ENCODE measurements around the gene TMEM9.

The TMEM9 gene

GRCh38 chr1:201122321-201122957, 31.8 kb downstream of the TMEM9 start:
- Mint-ChIP-seq H3K4me3 (no peak overlapping the region), H3K9me3 (no peaks in the 10 kb centered on the region), H3K36me3 (no peaks in the 10 kb centered on the region), H3K4me1 (peaks cover 2 to 9% of the 10 kb centered on the region in 2 donors), H3K27me3 (peaks cover 6 to 8% of the 10 kb centered on the region in 2 donors), H3K27ac (no peak overlapping the region)
- no peak for ATAC-seq (replicated peaks)
- DNase-seq, result no peak

DNA sequence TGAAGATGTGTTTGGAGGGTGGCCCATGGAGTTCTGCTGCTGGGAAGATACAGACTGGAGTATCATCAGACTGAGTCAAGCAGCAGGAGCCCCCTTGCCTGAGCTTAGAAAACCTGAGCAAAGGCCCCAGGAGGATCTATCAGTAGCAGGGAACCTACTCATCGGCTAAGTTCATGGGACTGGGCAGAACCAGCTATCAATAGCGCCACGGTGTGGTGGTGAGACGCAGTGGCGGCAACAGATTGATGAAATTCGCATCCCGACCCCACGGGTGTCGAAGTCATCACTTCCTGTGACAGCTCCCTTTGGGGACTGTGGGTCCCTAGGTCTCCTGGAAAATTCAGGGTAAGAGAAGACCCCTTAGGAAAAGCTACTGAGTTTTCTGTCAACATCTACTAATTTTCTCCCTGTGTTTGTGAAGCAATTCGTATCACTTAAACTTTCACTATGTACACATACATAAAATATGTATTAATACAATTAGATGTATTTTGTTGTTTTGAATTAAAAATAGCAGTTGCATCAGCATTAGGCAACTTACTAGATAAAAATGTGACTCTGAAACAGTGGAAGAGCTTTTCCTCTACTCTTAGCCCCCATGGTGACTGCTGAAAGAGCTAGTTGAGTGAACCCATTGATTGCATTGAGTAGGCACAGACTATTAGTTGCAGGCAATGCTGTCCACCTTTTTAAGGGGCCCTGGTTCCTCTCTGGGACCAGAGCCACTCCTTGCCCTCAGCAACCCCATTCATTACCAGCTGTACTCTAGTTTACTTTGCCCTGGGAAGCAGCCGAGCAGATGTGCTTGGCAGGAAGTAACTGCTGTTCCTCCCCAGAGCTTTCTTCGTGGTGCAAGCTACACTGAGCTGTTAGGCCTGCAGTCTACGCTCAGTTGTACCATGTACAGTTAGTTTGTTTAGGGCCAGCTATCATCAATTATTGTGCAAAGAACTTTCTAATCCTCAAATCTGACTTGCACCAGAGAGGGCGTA, 34.8 kb downstream of the TMEM9 start:
- peak; percentile 9 for DNase-seq
- H3K27ac Mint-ChIP-seq, result no peak overlapping the region
- H3K36me3 Mint-ChIP-seq, result no peaks in the 10 kb centered on the region
- ATAC-seq (replicated peaks), result peak; percentile 38 to 49
- no peaks in the 10 kb centered on the region for H3K9me3 Mint-ChIP-seq
- peaks cover 3 to 13% of the 10 kb centered on the region in 2 donors for H3K4me1 Mint-ChIP-seq
- H3K27me3 Mint-ChIP-seq, result peaks cover 18 to 23% of the 10 kb centered on the region in 2 donors
- no peak overlapping the region for H3K4me3 Mint-ChIP-seq

DNA sequence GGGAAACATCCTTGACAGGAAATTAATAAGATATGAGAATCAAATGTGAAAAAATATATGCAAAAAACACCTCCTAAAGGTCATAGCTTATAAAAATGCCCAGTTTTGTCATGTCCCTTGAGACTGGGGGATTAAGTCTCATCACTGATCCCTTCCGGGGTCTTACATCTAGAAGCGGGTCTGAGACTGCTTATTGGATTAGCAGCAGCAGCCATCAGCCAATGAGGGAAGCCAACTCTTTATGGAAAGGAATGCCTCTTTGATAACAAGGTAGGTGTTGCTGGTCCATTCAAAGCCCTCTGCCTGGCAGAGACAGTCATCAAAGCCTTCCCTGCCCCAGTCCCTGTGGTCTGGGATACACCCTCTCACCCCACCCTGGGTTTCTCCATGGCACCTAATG, 38.2 kb downstream of the TMEM9 start:
- no peak overlapping the region for H3K4me3 Mint-ChIP-seq
- no peaks in the 10 kb centered on the region for H3K36me3 Mint-ChIP-seq
- H3K9me3 Mint-ChIP-seq, result no peaks in the 10 kb centered on the region
- ATAC-seq (replicated peaks) (no peak), DNase-seq (no peak)
- peaks cover 5 to 19% of the 10 kb centered on the region in 2 donors for H3K4me1 Mint-ChIP-seq
- peaks cover 32 to 48% of the 10 kb centered on the region in 2 donors for H3K27me3 Mint-ChIP-seq
- no peak overlapping the region for H3K27ac Mint-ChIP-seq

GRCh38 chr1:201115390-201115937, 38.8 kb downstream of the TMEM9 start:
- ATAC-seq (replicated peaks) (no peak), DNase-seq (no peak)
- no peaks in the 10 kb centered on the region for H3K9me3 Mint-ChIP-seq
- H3K4me3 Mint-ChIP-seq, result no peak overlapping the region
- peaks cover 5 to 19% of the 10 kb centered on the region in 2 donors for H3K4me1 Mint-ChIP-seq
- H3K36me3 Mint-ChIP-seq, result no peaks in the 10 kb centered on the region
- H3K27ac Mint-ChIP-seq, result no peak overlapping the region
- peaks cover 32 to 48% of the 10 kb centered on the region in 2 donors for H3K27me3 Mint-ChIP-seq

DNA sequence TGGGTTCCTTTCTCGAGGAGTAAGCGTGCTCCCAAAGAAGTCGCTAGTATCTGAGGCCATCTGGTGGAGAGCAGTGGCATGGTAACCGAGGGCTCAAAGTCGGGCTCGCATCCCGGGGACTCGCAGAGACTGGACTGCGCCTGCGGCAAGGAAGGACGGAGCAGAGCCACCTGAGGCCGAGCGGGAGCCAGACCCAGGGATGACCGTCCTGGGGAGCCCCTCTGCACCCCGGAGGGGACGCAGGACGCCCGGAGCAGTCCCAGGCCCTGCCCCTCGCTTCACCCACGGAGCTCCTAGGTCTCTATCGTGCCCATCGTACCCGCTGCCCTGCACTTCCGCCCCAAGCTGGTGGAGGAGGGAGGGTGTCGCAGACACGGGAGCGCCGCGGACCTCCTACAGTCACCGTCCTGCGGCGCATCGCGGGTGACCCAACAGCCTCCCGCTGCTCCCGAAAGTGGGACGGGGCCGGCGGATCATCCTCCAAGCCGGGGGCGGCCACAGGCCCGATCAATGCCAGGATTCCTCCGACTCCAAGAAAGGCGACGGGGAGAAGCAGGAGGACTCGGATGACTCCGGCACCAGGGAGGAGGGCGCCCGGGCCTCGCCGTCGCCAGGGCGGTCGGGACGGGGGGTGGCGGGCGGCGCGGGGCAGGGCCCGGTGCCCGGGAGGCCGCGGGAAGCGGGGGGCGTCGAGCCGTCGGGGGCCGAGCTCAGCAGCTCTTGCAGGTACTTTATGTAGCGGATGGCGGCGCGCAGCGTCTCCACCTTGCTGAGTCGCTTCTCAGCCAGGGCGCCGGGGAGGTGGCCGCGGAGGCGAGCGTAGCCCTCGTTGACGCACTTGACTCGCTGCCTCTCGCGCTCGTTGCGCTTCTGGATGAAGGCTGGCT, 39.8 kb downstream of the TMEM9 start:
- H3K36me3 Mint-ChIP-seq, result no peaks in the 10 kb centered on the region
- DNase-seq, result peak; percentile 68
- peaks cover 3 to 11% of the 10 kb centered on the region in 2 donors for H3K4me1 Mint-ChIP-seq
- H3K9me3 Mint-ChIP-seq, result no peaks in the 10 kb centered on the region
- peak; percentile 91 to 92 for ATAC-seq (replicated peaks)
- peak overlapping the region; percentile 88 for H3K4me3 Mint-ChIP-seq
- H3K27me3 Mint-ChIP-seq, result peaks cover 32 to 48% of the 10 kb centered on the region in 2 donors
- H3K27ac Mint-ChIP-seq, result peak overlapping the region; percentile 89

DNA sequence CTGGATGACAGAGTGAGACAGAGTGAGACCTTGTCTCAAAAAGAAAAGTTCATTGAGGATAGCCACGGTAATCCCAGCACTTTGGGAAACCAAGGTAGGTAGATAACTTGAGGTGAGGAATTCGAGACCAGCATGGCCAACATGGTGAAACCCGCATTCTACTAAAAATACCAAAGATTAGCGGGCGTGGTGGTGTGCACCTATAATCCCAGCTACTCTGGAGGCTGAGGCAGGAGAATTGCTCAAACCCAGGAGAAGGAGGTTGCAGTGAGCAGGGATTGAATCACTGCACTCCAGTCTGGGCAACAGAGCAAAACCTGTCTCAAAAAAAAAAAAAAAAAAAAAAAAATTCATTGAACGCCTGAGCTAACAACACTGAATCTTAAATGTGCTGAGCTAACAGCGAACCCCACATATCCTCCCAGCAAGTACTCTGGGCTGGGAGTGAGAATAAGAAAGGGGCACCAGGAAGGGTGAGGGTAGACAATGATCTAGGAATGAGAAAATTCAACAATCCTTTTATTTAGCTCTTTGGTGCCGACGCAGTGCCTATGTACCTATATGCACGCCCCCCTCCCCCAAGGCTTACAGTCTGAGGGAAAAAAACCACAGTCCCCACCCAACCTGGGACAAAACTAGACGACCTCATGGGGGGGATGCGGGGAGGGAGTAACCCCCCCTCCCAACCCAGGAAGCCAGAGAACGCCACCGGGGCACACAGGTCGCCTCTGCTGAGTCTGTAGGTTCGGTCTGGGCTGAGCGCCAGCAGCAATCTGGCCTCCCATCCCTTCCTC, 40.6 kb downstream of the TMEM9 start:
- no peak for DNase-seq
- peaks cover 3 to 11% of the 10 kb centered on the region in 2 donors for H3K4me1 Mint-ChIP-seq
- no peak overlapping the region for H3K27ac Mint-ChIP-seq
- H3K9me3 Mint-ChIP-seq, result no peaks in the 10 kb centered on the region
- ATAC-seq (replicated peaks), result no peak
- H3K27me3 Mint-ChIP-seq, result peaks cover 32 to 48% of the 10 kb centered on the region in 2 donors
- peak overlapping the region; percentile 88 for H3K4me3 Mint-ChIP-seq
- no peaks in the 10 kb centered on the region for H3K36me3 Mint-ChIP-seq

- DNase-seq (no peak), ATAC-seq (replicated peaks) (no peak)
- H3K27me3 Mint-ChIP-seq, result peaks cover 32 to 48% of the 10 kb centered on the region in 2 donors
- no peaks in the 10 kb centered on the region for H3K9me3 Mint-ChIP-seq
- H3K4me3 Mint-ChIP-seq, result no peak overlapping the region
- H3K4me1 Mint-ChIP-seq, result peaks cover 3 to 11% of the 10 kb centered on the region in 2 donors
- H3K36me3 Mint-ChIP-seq, result no peaks in the 10 kb centered on the region
- no peak overlapping the region for H3K27ac Mint-ChIP-seq
These were observed 41.3 kb downstream of the TMEM9 start for GRCh38 chr1:201112926-201113325.

DNA sequence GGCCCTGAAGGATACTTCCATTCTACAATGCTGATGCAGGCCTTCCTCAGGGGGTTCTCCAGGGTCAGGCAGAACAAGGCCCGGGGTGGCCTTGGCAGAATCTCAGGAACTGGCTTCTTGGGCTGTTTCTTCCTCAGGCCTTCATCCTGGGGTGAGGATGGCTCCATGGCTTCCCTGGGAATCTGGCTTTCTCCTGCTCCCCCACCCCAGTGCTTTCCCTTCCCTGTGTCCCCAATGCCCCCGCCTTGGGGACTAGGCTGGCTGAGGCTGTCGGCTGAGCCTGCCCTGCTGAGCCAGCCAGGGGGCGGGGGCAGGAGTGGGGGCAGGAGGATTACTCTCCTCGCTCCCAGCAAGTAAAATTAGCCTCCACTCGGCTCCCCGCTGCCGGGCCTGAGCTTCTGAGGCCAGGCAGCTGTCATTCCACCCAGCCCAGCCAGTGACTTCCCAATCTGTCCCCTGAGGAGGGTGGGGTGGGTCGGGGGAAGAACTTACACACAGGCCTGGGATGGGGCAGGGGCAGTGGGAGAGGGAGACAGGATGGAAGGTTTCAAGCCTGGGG, 42.0 kb downstream of the TMEM9 start, which contains the start of gene CACNA1S:
Gene CACNA1S (minus strand): TSS at position 254 of the 559 bp plus-strand sequence. CDS start 87 bp downstream, at position 167.
- Mint-ChIP-seq H3K4me3 (no peak within 1 kb of the TSS), H3K27me3 (peaks cover 28 to 48% of the 10 kb centered on the region in 2 donors), H3K36me3 (no peaks in the 10 kb centered on the region)

GRCh38 chr1:201111672-201112071, 42.6 kb downstream of the TMEM9 start:
- Mint-ChIP-seq H3K27me3 (peaks cover 28 to 46% of the 10 kb centered on the region in 2 donors), H3K36me3 (no peaks in the 10 kb centered on the region), H3K9me3 (no peaks in the 10 kb centered on the region), H3K4me1 (peaks cover 3 to 11% of the 10 kb centered on the region in 2 donors), H3K4me3 (no peak overlapping the region), H3K27ac (no peak overlapping the region)
- no peak for DNase-seq
- no peak for ATAC-seq (replicated peaks)

More for the DNA sequence above, 42.0 kb downstream of the TMEM9 start, which contains the start of gene CACNA1S:
- ATAC-seq (replicated peaks) (no peak), DNase-seq (no peak)
- H3K4me1 Mint-ChIP-seq, result peaks cover 3 to 11% of the 10 kb centered on the region in 2 donors
- no peaks in the 10 kb centered on the region for H3K9me3 Mint-ChIP-seq
- H3K27ac Mint-ChIP-seq, result no peak within 1 kb of the TSS

DNA sequence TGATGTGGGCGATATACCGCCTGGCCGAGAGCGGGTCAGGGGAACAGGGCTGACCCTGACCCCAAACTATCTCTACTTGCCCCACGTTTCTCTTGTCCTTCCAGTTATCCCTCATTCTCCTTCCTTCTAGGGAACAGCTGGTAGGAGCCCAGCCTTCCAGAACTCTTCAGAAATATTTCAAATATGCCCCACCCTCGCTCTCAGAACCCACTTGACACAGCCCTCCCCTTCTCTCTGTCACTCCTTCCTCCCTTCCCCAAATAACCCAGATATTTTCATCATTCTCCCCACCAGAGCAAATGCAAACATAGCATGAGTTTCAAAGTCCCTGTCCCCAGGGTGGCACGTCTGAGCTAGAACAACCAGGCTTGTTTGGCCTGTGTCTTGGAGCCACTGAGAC, 43.1 kb downstream of the TMEM9 start:
- ATAC-seq (replicated peaks), result no peak
- H3K27me3 Mint-ChIP-seq, result peaks cover 23 to 41% of the 10 kb centered on the region in 2 donors
- H3K27ac Mint-ChIP-seq, result no peak overlapping the region
- no peaks in the 10 kb centered on the region for H3K36me3 Mint-ChIP-seq
- DNase-seq, result no peak
- H3K4me3 Mint-ChIP-seq, result no peak overlapping the region
- H3K9me3 Mint-ChIP-seq, result no peaks in the 10 kb centered on the region
- H3K4me1 Mint-ChIP-seq, result peaks cover 3 to 11% of the 10 kb centered on the region in 2 donors

DNA sequence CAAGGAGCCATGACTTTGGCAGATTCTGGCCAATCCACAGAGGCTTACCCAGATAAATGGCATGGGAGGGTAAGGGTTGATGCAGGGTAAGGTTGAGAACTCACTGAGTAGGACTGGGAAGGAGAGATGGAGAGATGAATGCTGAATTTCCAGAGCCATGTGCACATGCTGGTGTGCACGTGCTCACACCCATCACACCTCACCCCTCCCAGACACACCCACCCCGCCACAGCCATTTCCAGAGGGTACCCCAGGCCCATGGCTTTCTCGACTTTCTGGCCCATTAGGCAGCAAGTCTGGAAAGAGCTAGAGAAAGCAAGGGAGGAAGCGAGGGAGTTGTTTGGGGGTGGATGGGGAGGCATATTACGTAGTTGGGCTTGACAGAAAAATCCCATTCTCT, 43.7 kb downstream of the TMEM9 start:
- Mint-ChIP-seq H3K27me3 (peaks cover 20 to 36% of the 10 kb centered on the region in 2 donors), H3K9me3 (no peaks in the 10 kb centered on the region), H3K4me1 (peaks cover 3 to 11% of the 10 kb centered on the region in 2 donors), H3K36me3 (no peaks in the 10 kb centered on the region), H3K27ac (no peak overlapping the region), H3K4me3 (no peak overlapping the region)
- ATAC-seq (replicated peaks), result no peak
- no peak for DNase-seq

DNA sequence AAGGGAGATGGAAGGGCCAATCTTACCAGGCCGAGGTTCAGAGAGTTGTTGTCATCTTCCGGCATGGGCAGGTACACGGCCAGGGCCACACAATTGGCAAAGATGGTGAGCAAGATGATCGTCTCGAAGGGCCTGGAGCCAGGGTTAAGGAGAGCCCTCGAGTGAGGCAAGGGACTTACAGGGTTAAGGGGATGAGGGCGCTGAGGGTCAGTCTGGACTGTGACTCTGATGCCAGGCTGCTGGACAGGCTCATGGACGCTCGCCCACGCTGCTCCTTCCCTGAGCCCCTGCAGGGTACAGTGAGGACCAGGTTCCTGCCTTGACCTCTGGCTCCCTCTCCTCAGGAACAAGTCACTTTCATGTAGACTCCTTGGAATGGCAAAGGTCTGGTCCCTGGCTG, 44.1 kb downstream of the TMEM9 start:
- DNase-seq, result no peak
- Mint-ChIP-seq H3K9me3 (no peaks in the 10 kb centered on the region), H3K4me3 (no peak overlapping the region), H3K27ac (no peak overlapping the region), H3K27me3 (peaks cover 19 to 32% of the 10 kb centered on the region in 2 donors), H3K36me3 (no peaks in the 10 kb centered on the region), H3K4me1 (peaks cover 3 to 11% of the 10 kb centered on the region in 2 donors)
- no peak for ATAC-seq (replicated peaks)

GRCh38 chr1:201109651-201110050, 44.6 kb downstream of the TMEM9 start:
- Mint-ChIP-seq H3K4me3 (no peak overlapping the region), H3K9me3 (no peaks in the 10 kb centered on the region), H3K27me3 (peaks cover 15 to 27% of the 10 kb centered on the region in 2 donors), H3K36me3 (no peaks in the 10 kb centered on the region), H3K27ac (no peak overlapping the region), H3K4me1 (peaks cover 3 to 8% of the 10 kb centered on the region in 2 donors)
- no peak for DNase-seq
- ATAC-seq (replicated peaks), result no peak
